GM21619 (cell line): ENCODE data around the gene POT1.
A peak's percentile ranks its signal among the peaks of the same experiment; 100 is the strongest.

Experiments used
- ATAC-seq: cut with Tn5 transposase; IDR thresholded peaks from one replicate; pipeline ENCODE4 v1.9.1; 2021; ENCODE audit not compliant: unreplicated experiment

POT1 gene

GRCh38 chr7:124912972-124913371, 16.7 kb downstream of the POT1 start:
- ATAC-seq, result no peak

- no peak for ATAC-seq
Measured at GRCh38 chr7:124909808-124910207, 19.8 kb downstream of the POT1 start.

DNA sequence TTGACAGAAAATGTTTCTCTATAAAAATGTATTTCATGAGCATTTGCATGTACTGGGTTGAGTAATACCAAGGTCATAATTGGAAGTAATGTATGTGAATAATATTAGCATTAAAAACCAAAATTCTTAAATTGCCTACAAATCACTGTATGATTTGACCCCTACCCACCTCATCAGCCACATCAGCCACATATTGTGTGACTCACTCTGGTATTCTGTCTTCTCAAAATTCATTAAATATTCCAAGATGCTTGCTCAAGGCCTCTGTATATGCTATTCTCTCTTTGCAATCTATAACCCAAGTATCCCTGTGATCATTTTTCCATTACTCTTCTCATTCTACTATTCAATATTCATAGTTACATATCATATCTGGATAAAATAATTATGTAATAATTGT, 21.4 kb downstream of the POT1 start:
- ATAC-seq, result no peak

GRCh38 chr7:124907490-124907889, 22.1 kb downstream of the POT1 start:
- no peak for ATAC-seq

GRCh38 chr7:124898531-124898930, 31.1 kb downstream of the POT1 start:
- ATAC-seq, result no peak

DNA sequence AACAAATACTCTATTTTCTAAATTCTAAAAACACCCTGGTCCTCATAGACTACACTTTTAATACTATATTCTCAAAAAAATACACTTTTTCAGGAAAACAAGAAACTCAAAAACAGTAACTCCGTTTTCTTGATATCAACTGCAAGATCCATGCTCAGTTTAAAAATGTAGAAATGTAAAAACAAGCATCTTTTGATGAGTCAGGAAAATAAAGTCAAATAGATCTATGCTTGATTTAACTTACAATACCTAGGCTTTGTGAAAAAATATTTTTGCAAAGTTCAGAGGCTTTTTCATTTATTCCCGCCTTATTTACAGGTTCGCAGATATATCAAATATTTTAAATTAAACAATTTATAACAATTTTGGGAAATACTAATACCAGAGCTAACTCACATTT, 33.6 kb downstream of the POT1 start:
- no peak for ATAC-seq

- peak; percentile 79 for ATAC-seq
Measured at GRCh38 chr7:124893140-124893827, 36.3 kb downstream of the POT1 start.

DNA sequence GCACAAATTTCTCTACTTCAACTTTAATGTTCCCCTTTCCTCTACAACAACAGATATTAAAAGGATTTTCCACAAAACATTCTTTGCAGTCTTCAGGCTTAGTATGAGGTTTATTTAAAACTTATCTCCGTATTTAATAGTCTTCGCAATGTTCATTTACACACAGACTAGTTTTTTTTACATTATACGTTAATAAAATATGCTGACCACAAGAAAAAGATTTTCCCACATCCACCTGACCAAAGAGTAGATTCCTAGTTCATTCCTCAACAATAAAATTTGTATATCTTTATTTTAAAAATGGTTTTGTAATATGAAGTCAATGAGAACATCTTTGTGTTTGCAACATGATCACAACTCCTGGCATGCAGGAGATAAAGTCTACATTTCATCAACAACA, 42.4 kb downstream of the POT1 start:
- no peak for ATAC-seq

DNA sequence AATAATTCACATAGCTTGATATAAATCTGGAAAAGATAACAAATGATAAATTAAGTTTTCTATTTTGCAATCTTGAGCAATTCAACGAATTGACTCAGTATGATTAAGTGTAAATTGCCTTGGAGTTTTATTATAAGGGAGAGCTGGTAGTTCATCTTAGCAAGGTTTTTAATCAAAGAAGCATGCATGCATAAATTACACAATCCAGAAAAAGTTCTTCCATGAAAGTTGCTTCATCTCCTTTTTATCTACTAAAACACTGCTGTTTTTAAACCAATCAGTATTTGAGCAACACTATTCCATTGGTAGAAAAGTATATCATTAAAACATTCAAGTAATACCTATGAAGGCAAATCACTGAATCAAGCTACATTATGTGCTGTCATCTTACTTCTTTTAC, 47.6 kb downstream of the POT1 start:
- no peak for ATAC-seq

- no peak for ATAC-seq
Measured at GRCh38 chr7:124879771-124880170, 49.9 kb downstream of the POT1 start.

- ATAC-seq, result no peak
Measured at GRCh38 chr7:124879103-124879502, 50.5 kb downstream of the POT1 start.

GRCh38 chr7:124874644-124875163, 54.9 kb downstream of the POT1 start:
- no peak for ATAC-seq

GRCh38 chr7:124857672-124858235, 71.9 kb downstream of the POT1 start:
- no peak for ATAC-seq

DNA sequence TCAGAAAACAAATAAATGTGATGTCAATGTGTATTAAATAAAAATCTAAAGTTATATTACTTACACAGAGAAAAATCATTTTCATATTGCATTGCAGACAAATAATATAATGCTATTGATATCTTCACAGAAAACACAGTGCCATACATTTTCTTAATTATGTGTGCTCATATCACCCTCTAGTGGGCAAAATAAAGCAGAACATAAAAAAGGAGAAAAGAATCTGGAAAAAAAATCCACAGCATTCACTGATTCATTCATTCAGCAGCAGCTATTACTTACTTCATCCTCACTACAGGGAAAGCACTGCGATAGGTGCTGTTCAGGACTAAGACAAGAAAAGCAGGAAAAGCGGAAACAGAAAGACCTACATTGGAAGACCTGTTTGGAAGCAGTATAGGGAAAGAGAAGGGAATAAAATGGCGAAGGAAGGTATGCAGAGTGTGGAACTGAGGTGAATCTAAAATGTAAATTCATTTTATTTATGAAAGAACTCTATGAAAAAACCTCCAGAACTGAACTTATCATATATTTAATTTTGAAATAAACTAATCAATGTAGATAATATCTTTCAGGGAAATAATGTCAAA, 73.2 kb downstream of the POT1 start:
- peak; percentile 86 for ATAC-seq

DNA sequence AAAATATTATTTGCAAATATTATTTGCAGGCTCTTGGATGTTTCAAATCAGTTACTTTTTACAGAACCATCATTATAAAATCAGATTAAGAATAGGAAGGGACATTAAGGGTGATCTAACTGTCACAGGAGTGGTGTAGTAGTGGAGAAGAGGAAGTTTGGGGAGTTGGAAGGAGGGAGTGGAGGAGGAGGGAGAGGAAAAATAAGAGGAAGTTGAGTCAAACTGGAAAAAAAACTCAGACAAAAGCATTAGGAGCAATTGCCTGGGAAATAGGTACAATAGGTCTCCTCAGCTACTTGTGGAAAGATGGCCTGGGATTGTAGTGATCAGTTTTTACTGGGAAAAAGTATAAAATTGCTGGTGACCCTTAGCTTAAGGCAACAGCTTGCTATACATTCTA, 86.3 kb downstream of the POT1 start:
- no peak for ATAC-seq

- no peak for ATAC-seq
Measured at GRCh38 chr7:124840435-124840834, 89.2 kb downstream of the POT1 start.

DNA sequence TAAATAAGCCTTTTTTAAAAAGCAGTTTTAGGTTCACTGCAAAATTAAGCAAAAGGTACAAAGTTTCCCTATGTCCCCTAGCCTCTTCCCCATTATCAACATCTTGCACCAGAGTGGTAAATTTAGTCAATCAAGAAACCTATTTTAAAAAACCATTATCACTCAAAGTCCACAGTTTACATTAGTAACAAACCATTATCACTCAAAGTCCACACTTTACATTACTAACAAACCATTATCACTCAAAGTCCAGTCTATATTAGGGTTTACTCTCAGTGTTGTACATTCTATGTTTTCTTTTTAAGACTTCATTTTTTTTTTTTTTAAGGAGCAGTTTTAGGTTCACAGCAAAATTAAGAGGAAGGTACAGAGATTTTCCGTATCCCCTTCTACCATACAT, 89.9 kb downstream of the POT1 start:
- no peak for ATAC-seq

DNA sequence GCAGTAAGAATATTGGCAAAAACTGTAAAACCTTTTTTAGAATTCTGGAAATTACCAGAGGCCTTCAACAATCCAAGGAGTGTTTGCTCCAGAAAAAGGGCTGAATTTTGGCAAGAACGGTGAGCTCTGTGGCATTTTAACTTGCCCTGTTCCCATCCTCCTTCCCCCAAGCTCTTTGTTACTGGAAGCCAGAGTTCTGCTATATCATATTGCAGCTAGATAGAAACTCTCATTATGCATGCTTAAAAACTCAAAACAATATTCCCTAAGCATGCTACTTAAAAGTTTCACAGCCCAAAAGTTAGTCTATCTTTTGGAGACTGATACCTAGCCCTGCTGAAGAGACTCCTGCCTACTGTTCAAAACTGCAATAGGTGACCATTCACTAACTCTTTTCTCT, 93.5 kb downstream of the POT1 start:
- no peak for ATAC-seq

DNA sequence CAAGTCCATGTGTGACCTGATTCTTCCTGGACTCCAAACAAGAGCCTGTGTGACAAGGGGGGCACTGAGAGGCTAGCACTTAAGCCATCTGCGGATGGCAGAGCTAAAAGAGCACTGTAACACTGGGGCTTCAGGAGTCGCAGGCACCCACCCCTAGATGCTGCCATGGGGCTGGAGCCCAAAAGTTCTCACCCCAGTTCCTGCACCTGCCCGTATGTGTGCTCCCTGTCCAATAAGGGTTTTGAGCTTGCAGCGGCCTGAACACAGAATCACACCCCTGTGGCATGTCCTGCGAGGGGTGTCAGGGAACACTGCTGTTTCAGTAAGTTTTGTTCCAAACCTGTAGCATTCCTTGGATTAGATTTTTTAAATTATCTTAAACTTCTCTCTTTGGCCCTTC, 110.8 kb downstream of the POT1 start:
- ATAC-seq, result no peak

GRCh38 chr7:124813994-124814798, 115.4 kb downstream of the POT1 start:
- no peak for ATAC-seq

DNA sequence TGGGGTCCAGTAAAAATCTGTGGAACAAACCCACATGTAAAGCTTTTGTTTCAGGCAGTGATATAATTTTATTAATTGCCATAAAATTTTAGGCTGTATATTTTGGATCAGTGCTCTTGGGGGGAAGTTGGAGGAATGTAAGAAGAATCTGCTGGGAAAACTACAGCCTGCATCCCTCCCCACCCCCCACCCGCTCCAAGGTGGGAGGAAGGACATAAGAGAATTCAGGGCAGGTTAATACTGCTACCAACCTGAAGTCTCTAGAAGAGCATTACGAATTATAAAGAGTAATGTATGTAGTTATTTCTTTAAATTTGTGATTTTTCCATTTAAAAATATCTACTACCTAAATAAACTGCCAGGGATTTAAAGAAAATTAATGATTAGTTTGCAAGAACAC, 116.9 kb downstream of the POT1 start:
- no peak for ATAC-seq

DNA sequence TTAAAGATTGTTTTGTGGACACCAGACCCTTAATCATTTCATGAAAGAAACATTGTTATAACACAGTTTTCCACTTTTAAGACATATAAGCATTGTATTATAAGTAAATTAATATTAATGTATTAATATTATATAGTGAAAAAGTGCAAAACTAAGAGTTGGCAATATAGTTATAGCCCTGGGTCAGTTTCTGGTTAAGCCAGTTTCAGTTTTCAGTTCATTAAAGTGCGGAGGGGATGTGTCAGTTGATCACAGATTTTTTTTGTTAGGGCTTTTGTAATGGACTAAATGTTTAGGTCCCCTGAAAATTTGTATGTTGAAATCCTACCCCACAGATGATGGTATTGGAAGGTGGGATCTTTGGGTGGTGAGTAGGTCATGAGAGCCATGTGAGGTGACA, 118.3 kb downstream of the POT1 start:
- ATAC-seq, result no peak
